PC-3 (cell line): ENCODE measurements around the gene ZDHHC18.

Experiments
- EZH2 ChIP-seq: fragments of 300-600 bp; sonication (generic); IDR thresholded peaks from one replicate; pipeline ENCODE4 v1.6.1; 2017; ENCODE audit warnings: antibody characterized with exemption, mild to moderate bottlenecking, low read length; ENCODE audit not compliant: unreplicated experiment
- EZH2phosphoT487 ChIP-seq: fragments of 300-600 bp; sonication (generic); IDR thresholded peaks from 2 replicates; pipeline ENCODE4 v1.6.1; 2018; ENCODE audit warnings: mild to moderate bottlenecking, antibody characterized with exemption, low read length, borderline replicate concordance
- TF ChIP-seq, protein P1 (sequence below): fragments of 300-600 bp; sonication (generic); conservative IDR thresholded peaks from 2 replicates; pipeline ENCODE4 v1.5.1; 2017; ENCODE audit warnings: antibody characterized with exemption, low read depth, mild to moderate bottlenecking, low read length

GRCh38 chr1:26848499-26848898 is 22.0 kb downstream of the ZDHHC18 start:
- TF ChIP-seq, protein P1, sequence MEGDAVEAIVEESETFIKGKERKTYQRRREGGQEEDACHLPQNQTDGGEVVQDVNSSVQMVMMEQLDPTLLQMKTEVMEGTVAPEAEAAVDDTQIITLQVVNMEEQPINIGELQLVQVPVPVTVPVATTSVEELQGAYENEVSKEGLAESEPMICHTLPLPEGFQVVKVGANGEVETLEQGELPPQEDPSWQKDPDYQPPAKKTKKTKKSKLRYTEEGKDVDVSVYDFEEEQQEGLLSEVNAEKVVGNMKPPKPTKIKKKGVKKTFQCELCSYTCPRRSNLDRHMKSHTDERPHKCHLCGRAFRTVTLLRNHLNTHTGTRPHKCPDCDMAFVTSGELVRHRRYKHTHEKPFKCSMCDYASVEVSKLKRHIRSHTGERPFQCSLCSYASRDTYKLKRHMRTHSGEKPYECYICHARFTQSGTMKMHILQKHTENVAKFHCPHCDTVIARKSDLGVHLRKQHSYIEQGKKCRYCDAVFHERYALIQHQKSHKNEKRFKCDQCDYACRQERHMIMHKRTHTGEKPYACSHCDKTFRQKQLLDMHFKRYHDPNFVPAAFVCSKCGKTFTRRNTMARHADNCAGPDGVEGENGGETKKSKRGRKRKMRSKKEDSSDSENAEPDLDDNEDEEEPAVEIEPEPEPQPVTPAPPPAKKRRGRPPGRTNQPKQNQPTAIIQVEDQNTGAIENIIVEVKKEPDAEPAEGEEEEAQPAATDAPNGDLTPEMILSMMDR: no peak
- TF ChIP-seq EZH2: no peak
- no peak for TF ChIP-seq EZH2phosphoT487
